ENCODE data around the gene GALNT5. TPM values are rescaled to one million over a fixed set of nuclear protein-coding genes. Genes with fewer than 3 reads are reported as not detected.

Gene GALNT5, protein sequence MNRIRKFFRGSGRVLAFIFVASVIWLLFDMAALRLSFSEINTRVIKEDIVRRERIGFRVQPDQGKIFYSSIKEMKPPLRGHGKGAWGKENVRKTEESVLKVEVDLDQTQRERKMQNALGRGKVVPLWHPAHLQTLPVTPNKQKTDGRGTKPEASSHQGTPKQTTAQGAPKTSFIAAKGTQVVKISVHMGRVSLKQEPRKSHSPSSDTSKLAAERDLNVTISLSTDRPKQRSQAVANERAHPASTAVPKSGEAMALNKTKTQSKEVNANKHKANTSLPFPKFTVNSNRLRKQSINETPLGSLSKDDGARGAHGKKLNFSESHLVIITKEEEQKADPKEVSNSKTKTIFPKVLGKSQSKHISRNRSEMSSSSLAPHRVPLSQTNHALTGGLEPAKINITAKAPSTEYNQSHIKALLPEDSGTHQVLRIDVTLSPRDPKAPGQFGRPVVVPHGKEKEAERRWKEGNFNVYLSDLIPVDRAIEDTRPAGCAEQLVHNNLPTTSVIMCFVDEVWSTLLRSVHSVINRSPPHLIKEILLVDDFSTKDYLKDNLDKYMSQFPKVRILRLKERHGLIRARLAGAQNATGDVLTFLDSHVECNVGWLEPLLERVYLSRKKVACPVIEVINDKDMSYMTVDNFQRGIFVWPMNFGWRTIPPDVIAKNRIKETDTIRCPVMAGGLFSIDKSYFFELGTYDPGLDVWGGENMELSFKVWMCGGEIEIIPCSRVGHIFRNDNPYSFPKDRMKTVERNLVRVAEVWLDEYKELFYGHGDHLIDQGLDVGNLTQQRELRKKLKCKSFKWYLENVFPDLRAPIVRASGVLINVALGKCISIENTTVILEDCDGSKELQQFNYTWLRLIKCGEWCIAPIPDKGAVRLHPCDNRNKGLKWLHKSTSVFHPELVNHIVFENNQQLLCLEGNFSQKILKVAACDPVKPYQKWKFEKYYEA
- under 1 TPM in 3 of 4 donors, not detected in 1; 0.13 to 0.83 (median 0.17) TPM for total RNA-seq

DNA sequence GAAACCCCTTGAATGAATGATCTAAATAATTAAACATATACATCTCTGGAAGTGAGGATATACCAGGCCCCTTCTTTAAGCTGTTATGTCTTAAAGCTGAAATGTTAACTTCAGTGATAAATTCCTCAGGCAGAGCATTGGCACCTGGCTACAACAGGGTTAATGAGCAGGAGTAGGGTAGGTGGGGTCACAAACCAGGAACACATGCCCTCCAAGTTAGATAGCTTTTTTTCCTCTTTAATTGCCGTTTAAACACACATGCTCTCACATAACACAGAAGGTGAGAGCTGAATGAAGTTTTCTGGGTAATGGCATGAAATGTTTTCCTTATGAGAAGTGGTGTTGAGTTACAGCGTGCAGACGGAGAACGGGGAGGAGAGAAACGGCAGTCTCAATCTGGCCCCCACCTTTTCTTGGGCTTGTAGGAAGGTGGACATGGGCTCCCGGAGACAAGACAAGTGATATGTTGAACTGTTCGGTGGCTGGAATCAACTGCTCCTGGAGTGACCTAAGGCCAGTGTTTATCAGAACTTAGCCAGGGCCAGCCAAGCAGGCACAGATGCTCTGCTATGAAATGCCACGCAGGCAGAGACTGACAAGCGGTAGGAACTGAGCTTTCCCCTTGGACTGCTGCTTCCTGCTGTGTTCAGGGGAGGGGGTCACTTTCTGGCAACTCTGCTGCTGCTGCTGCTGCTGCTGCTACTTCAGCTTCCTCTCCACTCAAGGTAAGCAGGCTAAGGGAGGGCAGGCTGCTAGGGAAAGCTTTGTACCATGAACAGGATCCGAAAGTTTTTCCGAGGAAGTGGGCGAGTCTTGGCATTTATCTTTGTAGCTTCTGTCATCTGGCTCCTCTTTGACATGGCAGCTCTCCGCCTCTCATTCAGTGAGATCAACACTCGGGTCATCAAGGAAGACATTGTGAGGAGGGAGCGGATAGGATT, at the start of gene GALNT5:
TSS of gene GALNT5 (plus strand) at position 394 of the 941 bp plus-strand sequence. CDS start at position 772, 378 bp downstream.
- peaks cover 3 to 22% (median 14%) of the 10 kb centered on the region in 4 donors for H3K4me1 ChIP-seq
- H3K27me3 ChIP-seq, result no peaks in the 10 kb centered on the region
- H3K36me3 ChIP-seq, result no peaks in the 10 kb centered on the region
- no peak for DNase-seq (ENCODE audit: extremely low spot score)
- H3K4me3 ChIP-seq, result peak within 1 kb of the TSS; percentile 27 to 38 (median 32)
- TF ChIP-seq POLR2AphosphoS5 (IDR thresholded peaks at IDR 0.05) (no peak), POLR2A (IDR thresholded peaks at IDR 0.05; ENCODE audit: low read depth) (no peak), EP300 (IDR thresholded peaks at IDR 0.05) (no peak)
- TF ChIP-seq, protein P1, sequence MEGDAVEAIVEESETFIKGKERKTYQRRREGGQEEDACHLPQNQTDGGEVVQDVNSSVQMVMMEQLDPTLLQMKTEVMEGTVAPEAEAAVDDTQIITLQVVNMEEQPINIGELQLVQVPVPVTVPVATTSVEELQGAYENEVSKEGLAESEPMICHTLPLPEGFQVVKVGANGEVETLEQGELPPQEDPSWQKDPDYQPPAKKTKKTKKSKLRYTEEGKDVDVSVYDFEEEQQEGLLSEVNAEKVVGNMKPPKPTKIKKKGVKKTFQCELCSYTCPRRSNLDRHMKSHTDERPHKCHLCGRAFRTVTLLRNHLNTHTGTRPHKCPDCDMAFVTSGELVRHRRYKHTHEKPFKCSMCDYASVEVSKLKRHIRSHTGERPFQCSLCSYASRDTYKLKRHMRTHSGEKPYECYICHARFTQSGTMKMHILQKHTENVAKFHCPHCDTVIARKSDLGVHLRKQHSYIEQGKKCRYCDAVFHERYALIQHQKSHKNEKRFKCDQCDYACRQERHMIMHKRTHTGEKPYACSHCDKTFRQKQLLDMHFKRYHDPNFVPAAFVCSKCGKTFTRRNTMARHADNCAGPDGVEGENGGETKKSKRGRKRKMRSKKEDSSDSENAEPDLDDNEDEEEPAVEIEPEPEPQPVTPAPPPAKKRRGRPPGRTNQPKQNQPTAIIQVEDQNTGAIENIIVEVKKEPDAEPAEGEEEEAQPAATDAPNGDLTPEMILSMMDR (IDR thresholded peaks at IDR 0.05), result no peak
- WGBS, result 10% methylated on average over 14 of the region's 15 CpGs
- no peak within 1 kb of the TSS for H3K27ac ChIP-seq (replicated peaks in 1 of 4)
- intact Hi-C loops (cut with DNase I), result no loop called here
- H3K9me3 ChIP-seq, result no peaks in the 10 kb centered on the region

DNA sequence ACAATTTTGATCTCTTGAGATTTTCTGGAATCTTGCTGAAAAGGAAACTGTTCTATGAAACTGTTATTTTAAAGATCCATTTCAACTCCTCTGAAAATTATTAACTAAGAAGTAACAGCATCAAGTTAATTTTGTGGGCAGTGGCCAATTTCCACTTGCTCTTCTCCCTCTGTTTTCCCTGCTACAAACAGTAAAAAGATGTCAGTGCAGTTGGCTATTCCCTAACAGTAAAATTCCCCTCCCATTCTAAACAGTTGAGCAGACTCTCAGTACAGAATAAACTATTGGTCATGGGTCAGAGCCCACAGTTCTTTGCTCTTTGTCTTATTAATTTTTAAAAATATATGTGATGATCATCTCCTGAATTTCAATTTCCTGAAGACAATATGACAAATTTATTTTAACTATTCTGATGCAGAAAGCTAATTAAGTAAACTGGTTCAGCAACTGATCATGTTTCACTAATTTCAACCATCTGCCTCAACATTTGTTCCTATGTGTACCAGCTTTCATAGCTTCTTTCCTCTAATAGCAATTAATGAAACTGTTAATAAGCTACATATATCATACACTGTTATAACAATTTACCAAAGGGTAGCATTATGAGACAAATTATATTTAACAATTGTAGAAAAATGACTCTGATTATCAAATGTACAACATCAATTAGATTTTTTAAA, 41.1 kb upstream of the GALNT5 start:
- H3K9me3 ChIP-seq, result no peaks in the 10 kb centered on the region
- intact Hi-C loops (cut with DNase I), result no loop called here

DNA sequence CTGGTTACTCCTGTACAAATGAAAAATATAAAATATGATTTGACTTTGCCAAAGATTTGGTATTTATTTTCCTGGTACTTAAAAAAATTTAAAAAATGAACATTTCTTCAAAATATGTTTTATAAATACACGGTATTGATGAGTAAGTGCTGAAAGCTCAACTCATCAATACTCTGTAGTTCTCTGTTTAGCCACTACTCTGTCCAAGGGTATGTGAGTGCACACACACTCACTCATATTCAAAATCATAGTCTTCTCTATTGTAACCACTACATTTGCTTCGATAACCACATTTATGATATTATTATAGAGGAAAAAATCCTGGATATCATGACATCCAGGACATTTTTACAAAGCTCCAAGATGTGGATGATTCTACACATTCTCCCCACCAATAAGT, 40.1 kb upstream of the GALNT5 start:
- no peak overlapping the region for H3K27ac ChIP-seq (replicated peaks in 1 of 4)
- intact Hi-C loops (cut with DNase I), result no loop called here
- H3K4me3 ChIP-seq, result no peak overlapping the region
- no peaks in the 10 kb centered on the region for H3K4me1 ChIP-seq
- H3K36me3 ChIP-seq, result no peaks in the 10 kb centered on the region
- no peaks in the 10 kb centered on the region for H3K27me3 ChIP-seq
- WGBS, result 94% methylated on average over 2 of the region's 2 CpGs
- TF ChIP-seq, protein P1 (IDR thresholded peaks at IDR 0.05), result no peak
- TF ChIP-seq EP300 (IDR thresholded peaks at IDR 0.05) (no peak), POLR2AphosphoS5 (IDR thresholded peaks at IDR 0.05) (no peak)
- H3K9me3 ChIP-seq, result no peaks in the 10 kb centered on the region
- no peak for DNase-seq (ENCODE audit: extremely low spot score)

More for the DNA sequence above, 41.1 kb upstream of the GALNT5 start:
- Histone ChIP-seq H3K27me3 (no peaks in the 10 kb centered on the region), H3K4me3 (no peak overlapping the region), H3K4me1 (no peaks in the 10 kb centered on the region), H3K36me3 (no peaks in the 10 kb centered on the region), H3K27ac (replicated peaks in 1 of 4) (no peak overlapping the region)
- DNase-seq (ENCODE audit: extremely low spot score), result no peak
- no peak for TF ChIP-seq EP300 (IDR thresholded peaks at IDR 0.05)
- no peak for TF ChIP-seq POLR2AphosphoS5 (IDR thresholded peaks at IDR 0.05)
- TF ChIP-seq, protein P1 (IDR thresholded peaks at IDR 0.05), result no peak
- TF ChIP-seq POLR2A (IDR thresholded peaks at IDR 0.05; ENCODE audit: low read depth), result no peak

DNA sequence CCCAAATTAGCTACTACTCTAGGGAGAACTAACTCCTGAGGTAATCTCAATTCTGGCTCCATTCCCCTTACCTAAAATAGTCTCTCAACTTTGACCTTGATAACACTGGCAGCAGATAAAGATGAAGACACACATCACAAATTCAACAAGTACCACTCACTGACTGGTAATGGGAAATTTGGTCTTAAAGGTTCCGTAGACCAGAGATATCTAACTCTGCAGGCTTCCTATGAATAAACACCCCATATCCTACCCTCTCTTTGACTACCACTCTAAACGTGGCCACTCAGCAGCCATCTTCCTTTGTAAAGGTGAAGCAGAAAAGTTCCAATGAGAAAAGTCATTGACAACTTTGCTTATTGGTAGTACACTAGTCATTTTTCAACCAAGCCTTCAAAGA, 38.6 kb upstream of the GALNT5 start:
- TF ChIP-seq, protein P1 (IDR thresholded peaks at IDR 0.05), result no peak
- TF ChIP-seq EP300 (IDR thresholded peaks at IDR 0.05) (no peak), POLR2AphosphoS5 (IDR thresholded peaks at IDR 0.05) (no peak), POLR2A (IDR thresholded peaks at IDR 0.05; ENCODE audit: low read depth) (no peak)
- Histone ChIP-seq H3K9me3 (no peaks in the 10 kb centered on the region), H3K4me3 (no peak overlapping the region), H3K27ac (replicated peaks in 1 of 4) (no peak overlapping the region), H3K27me3 (no peaks in the 10 kb centered on the region), H3K36me3 (no peaks in the 10 kb centered on the region), H3K4me1 (no peaks in the 10 kb centered on the region)
- intact Hi-C loops (cut with DNase I), result no loop called here
- 80% methylated on average over 2 of the region's 2 CpGs for WGBS
- no peak for DNase-seq (ENCODE audit: extremely low spot score)

Data from esophagus muscularis mucosa (tissue), 4 donors.